Transverse colon (tissue), 3 donors: Measurements from ENCODE around the gene MCM3AP.

Experiments used
- POLR2A ChIP-seq: fragments of 450-650 bp; IDR thresholded peaks from one replicate; pipeline ENCODE4 v1.6.1; 2016; ENCODE audit warnings: antibody characterized with exemption, mild to moderate bottlenecking, moderate library complexity
- POLR2AphosphoS5 ChIP-seq, 3 donors: sonication (generic); formaldehyde crosslinking; IDR thresholded peaks; one replicate each; pipeline ENCODE4 v1.6.1; 2016; ENCODE audit warnings: antibody characterized with exemption in 3 of 3

DNA sequence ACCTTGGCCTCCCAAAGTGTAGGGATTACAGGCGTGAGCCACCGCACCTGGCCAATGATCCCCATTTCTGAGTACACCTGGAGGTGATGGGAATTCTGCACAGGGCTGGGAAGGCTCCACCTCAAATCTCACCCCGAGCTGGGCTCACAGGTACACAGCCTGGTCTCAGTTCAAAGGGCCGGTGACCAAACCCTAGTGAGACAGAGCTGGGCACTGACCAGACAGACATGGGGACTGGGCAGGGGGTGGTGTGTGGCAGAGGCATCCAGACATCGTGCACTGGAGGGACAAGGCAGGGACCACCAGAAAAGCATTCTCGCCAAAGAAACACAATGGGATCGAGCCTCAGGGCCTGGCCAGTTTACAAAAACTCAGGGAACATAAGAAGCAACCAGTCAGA lies 74.0 kb downstream of the MCM3AP start:
- TF ChIP-seq POLR2A (no peak), POLR2AphosphoS5 (IDR thresholded peaks at IDR 0.05) (no peak)
